ENCODE data around the gene CBX8.

GRCh38 chr17:79749958-79750357 is 46.9 kb downstream of the CBX8 start:
- no peak for TF ChIP-seq CTCF (IDR thresholded peaks at IDR 0.05; ENCODE audit: borderline replicate concordance, extremely low read depth, low read length, poor library complexity, severe bottlenecking)
- no peak for TF ChIP-seq EZH2 (IDR thresholded peaks at IDR 0.05; ENCODE audit: borderline replicate concordance, low read depth, low read length, severe bottlenecking)

All from DND-41 (cell line).